ENCODE data around the gene HOXC6. TPM values are rescaled to one million over a fixed set of nuclear protein-coding genes. Genes with fewer than 3 reads are reported as not detected.

The HOXC6 gene
- total RNA-seq, 6 experiments from 2014 or later = not detected

DNA sequence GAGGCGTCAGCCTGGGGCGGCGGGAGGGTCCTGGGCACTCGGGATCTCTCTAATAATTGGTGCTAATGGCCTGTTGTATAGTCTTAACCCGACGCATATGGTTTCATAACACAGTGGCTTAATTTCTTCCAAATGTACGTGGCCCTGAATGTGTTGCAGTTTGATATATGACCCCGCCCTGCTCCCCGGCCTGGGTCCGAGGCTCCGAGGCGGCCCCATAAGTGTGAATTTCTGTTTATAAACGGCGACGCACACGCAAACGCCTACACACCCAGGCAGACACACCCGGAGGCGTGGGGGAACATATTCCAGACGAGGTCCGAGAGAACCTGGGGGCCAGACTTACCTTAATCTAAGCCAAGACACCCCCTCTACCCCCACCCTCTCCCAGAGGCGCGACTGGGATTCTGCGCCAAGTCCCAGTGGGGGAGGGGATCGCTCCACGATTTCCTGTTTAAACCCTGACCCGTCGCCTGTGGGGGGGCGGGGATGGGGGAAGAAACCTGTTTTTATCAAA is 9.7 kb upstream of the HOXC6 start:
- H3K27ac ChIP-seq = no peak overlapping the region

DNA sequence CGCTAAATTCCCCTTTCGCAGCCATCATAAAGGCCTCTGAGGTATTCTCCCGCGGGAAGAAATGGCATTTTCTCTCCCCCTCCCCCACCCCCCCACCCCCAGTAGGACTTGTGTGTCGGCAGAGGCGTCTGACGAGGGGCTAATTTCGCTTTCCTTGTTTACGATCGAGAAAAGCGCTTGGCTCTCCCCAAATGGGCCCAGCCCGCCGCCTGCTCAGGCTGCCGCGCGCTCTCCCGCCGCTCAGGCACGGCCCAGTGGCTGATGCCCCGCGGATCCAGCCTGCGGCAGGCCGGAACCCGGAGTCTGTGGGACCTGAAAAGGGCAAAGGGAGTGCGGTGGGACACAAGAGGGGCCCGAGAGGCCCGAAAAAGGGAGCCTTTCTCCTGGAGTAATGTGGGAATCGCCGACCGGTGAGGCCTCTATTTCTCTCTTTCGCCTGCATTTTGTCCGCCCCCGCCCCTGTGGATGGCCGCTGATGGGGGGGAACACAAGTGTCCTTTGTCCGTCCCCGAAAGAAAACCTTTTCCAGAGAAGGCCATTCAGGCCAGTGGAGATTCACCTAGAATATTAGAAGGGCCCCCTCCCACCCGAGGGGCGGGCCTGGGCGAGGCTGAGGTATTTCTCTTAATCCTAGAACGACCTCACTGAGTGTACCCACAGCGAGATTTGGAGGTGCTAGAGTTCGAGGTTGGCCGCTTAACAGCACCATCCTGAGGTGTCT is 9.0 kb upstream of the HOXC6 start:
- Histone ChIP-seq H3K9me3 (no peaks in the 10 kb centered on the region), H3K27me3 (peaks cover 0 to 59% of the 10 kb centered on the region in 2 donors), H3K4me3 (no peak overlapping the region), H3K36me3 (no peaks in the 10 kb centered on the region), H3K27ac (no peak overlapping the region), H3K4me1 (peaks cover 0 to 4% (median 0%) of the 10 kb centered on the region in 4 donors)
- intact Hi-C loops (cut with DNase I) = no loop called here
- TF ChIP-seq, protein P1, sequence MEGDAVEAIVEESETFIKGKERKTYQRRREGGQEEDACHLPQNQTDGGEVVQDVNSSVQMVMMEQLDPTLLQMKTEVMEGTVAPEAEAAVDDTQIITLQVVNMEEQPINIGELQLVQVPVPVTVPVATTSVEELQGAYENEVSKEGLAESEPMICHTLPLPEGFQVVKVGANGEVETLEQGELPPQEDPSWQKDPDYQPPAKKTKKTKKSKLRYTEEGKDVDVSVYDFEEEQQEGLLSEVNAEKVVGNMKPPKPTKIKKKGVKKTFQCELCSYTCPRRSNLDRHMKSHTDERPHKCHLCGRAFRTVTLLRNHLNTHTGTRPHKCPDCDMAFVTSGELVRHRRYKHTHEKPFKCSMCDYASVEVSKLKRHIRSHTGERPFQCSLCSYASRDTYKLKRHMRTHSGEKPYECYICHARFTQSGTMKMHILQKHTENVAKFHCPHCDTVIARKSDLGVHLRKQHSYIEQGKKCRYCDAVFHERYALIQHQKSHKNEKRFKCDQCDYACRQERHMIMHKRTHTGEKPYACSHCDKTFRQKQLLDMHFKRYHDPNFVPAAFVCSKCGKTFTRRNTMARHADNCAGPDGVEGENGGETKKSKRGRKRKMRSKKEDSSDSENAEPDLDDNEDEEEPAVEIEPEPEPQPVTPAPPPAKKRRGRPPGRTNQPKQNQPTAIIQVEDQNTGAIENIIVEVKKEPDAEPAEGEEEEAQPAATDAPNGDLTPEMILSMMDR (IDR thresholded peaks at IDR 0.05) = no peak
- no peak for TF ChIP-seq POLR2A (IDR thresholded peaks at IDR 0.05)
- 21% methylated on average over 35 of the region's 43 CpGs for WGBS (ENCODE audit: insufficient coverage, low coverage, low lambda C conversion rate, missing lambda C conversion rate)
- ATAC-seq (no peak), DNase-seq (no peak)

More for the DNA sequence above, 9.7 kb upstream of the HOXC6 start:
- ATAC-seq = no peak
- 25% methylated on average over 13 of the region's 29 CpGs for WGBS (ENCODE audit: insufficient coverage, low coverage, low lambda C conversion rate, missing lambda C conversion rate)
- H3K4me3 ChIP-seq = no peak overlapping the region
- H3K36me3 ChIP-seq = no peaks in the 10 kb centered on the region
- no peak for DNase-seq
- H3K27me3 ChIP-seq = peaks cover 0 to 63% of the 10 kb centered on the region in 2 donors
- intact Hi-C loops (cut with DNase I) = no loop called here
- H3K4me1 ChIP-seq = peaks cover 0 to 4% (median 0%) of the 10 kb centered on the region in 4 donors
- no peaks in the 10 kb centered on the region for H3K9me3 ChIP-seq
- TF ChIP-seq, protein P1 (IDR thresholded peaks at IDR 0.05) = no peak
- TF ChIP-seq POLR2A (IDR thresholded peaks at IDR 0.05) = no peak

DNA sequence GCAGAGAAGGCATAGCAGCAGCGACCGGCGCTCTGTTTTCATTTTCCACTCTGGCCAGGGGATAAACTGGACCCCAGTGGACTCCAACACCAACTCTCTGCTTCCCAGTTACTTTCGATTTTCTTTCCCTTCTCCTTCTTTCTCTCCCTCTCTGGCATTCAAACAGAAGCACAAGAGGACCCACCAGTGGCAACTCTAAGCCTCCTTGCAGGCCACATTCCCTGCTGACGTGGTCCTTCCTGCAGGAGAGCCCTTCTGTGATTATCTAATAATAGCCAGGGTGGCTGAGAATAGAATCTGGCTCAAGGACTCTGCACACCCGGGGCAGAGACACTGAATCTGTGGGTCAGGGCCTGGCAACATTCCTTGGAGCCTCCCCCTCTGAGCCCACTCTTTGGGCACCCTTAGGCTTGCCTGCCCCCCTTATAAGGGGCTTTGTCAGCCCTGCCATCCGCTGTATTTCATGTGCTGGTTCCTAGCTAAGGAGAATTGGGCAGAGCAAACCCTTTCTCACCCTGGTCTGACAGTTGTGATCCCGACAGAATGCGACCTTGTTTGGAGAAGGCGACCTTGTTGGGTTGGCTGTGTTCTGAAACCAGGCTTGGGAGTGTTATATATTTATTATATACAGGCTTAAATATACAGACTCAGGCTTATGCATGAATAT is 8.2 kb upstream of the HOXC6 start:
- Histone ChIP-seq H3K4me3 (no peak overlapping the region), H3K4me1 (peaks cover 0 to 4% (median 0%) of the 10 kb centered on the region in 4 donors), H3K36me3 (no peaks in the 10 kb centered on the region), H3K9me3 (no peaks in the 10 kb centered on the region), H3K27me3 (peaks cover 0 to 57% of the 10 kb centered on the region in 2 donors), H3K27ac (no peak overlapping the region)
- DNase-seq = no peak
- ATAC-seq = no peak
- 23% methylated on average over 9 of the region's 10 CpGs for WGBS (ENCODE audit: insufficient coverage, low coverage, low lambda C conversion rate, missing lambda C conversion rate)
- no peak for TF ChIP-seq POLR2A (IDR thresholded peaks at IDR 0.05)
- TF ChIP-seq, protein P1 (IDR thresholded peaks at IDR 0.05) = no peak
- intact Hi-C loops (cut with DNase I) = no loop called here

DNA sequence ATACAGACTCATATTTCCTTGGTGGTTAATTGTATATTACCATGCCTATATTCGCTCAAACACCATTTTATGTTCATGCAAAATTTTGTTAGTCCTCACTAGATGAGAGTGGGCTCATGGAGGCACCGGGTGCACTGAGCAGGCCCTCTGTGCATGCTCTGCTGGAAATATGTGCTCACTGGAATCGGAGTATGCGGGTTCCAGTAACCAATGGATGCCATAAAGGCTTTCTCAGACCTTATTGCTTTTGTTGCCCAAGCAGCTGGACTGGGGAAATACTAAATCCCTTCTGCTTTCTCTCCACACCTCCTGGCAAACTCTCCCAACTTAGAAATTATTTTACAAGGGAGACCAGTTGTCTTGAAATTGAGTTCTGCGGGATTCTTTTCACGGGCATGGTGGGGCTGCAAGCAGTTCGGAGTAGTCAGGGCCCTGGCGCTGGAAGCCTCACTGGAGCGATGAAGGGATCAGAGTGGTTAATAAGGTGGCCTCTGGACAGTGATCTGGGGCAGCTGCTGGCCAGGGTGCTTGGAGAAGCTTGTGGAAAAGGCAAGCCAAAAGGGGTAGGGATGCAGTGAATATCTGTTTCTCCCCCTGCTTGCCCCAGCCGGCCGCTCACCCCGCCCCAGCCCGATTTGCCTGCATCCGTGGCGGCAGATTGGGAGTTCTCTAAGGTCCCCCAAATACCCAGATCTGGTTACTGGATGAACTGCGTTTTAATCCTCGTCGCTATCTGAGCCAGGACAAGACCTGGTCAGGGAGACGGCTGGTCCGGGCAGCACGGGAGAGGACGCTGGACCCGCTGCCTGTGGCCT is 7.4 kb upstream of the HOXC6 start:
- intact Hi-C loops (cut with DNase I) = no loop called here
- Histone ChIP-seq H3K27me3 (peaks cover 4 to 54% of the 10 kb centered on the region in 2 donors), H3K36me3 (no peaks in the 10 kb centered on the region), H3K4me3 (no peak overlapping the region), H3K4me1 (peaks cover 0 to 4% (median 0%) of the 10 kb centered on the region in 4 donors), H3K9me3 (no peaks in the 10 kb centered on the region), H3K27ac (no peak overlapping the region)
- no peak for ATAC-seq
- no peak for TF ChIP-seq POLR2A (IDR thresholded peaks at IDR 0.05)
- TF ChIP-seq, protein P1 (IDR thresholded peaks at IDR 0.05) = no peak
- 42% methylated on average over 10 of the region's 23 CpGs for WGBS (ENCODE audit: insufficient coverage, low coverage, low lambda C conversion rate, missing lambda C conversion rate)
- DNase-seq = no peak
